Panc1 (cell line): ENCODE results near the gene MYO18A. TPM values are rescaled to one million over a fixed set of nuclear protein-coding genes. Genes with fewer than 3 reads are reported as not detected.

Experiments used
- ATAC-seq: fragments of 200-7000 bp; cut with Tn5 transposase; 2 replicates; pipeline ENCODE4 v1.9.1; 2020; ENCODE audit warnings: mild to moderate bottlenecking, moderate library complexity
- BruUV-seq: library from RNA; stranded (reverse); fragments of 400-500 nt; replicated peaks from 2 replicates; lab custom pipeline; 2021; lab: Mats Ljungman, UMichigan
- CTCF ChIA-PET: fragments of 300-600 bp; sonication (Branson Sonifier 250); formaldehyde crosslinking; loops from one replicate; lab custom pipeline; 2022; ENCODE audit warnings: antibody characterized with exemption; lab: Charles Lee
- POLR2A ChIA-PET: fragments of 300-600 bp; sonication (Branson Sonifier 250); formaldehyde crosslinking; loops from one replicate; lab custom pipeline; 2022; ENCODE audit warnings: antibody characterized with exemption; lab: Charles Lee
- DNase-seq: peaks from one replicate; pipeline ENCODE4 v3.0.0-alpha.2; 2010; ENCODE audit warnings: low read depth, low spot score
- H3K27ac ChIP-seq: 2 replicates; pipeline ENCODE4 v1.5.1; 2011; ENCODE audit warnings: mild to moderate bottlenecking, low read length, inconsistent platforms
- H3K27me3 ChIP-seq: fragments of 200-500 bp; sonication (Bioruptor generic); 2 replicates; pipeline ENCODE4 v1.6.0; 2014; ENCODE audit warnings: low read length, inconsistent platforms; ENCODE audit not compliant: control insufficient read depth, insufficient read depth
- H3K36me3 ChIP-seq: fragments of 200-500 bp; sonication (Bioruptor generic); 2 replicates; pipeline ENCODE4 v1.5.1; 2014; ENCODE audit warnings: inconsistent platforms, mild to moderate bottlenecking, low read length, moderate library complexity; ENCODE audit not compliant: control insufficient read depth, insufficient read depth
- H3K4me1 ChIP-seq: 2 replicates; pipeline ENCODE4 v1.5.1; 2011; ENCODE audit warnings: inconsistent platforms, mild to moderate bottlenecking, low read length, moderate library complexity; ENCODE audit not compliant: control insufficient read depth, insufficient read depth
- H3K4me3 ChIP-seq, 2 experiments: 2 replicates each; pipeline ENCODE4 v1.5.1; 2011 to 2012; ENCODE audit warnings: low read depth in 2 of 2, low read length in 2 of 2, mild to moderate bottlenecking in 2 of 2, inconsistent platforms in 1 of 2, moderate library complexity in 1 of 2
- H3K9me3 ChIP-seq: fragments of 200-500 bp; sonication (Bioruptor generic); 2 replicates; pipeline ENCODE4 v1.5.1; 2014; ENCODE audit warnings: low read depth, mild to moderate bottlenecking, inconsistent platforms, low read length, moderate library complexity; ENCODE audit not compliant: control insufficient read depth, insufficient read depth
- CTCF ChIP-seq: fragments of 450-650 bp; IDR thresholded peaks from 2 replicates; pipeline ENCODE4 v1.5.1; 2017; ENCODE audit warnings: mild to moderate bottlenecking
- POLR2AphosphoS5 ChIP-seq: IDR thresholded peaks from 2 replicates; pipeline ENCODE4 v1.6.1; 2012; ENCODE audit warnings: mild to moderate bottlenecking, low read depth, low read length, moderate library complexity
- SIN3A ChIP-seq: IDR thresholded peaks from 2 replicates; pipeline ENCODE4 v1.6.1; 2012; ENCODE audit warnings: low read depth, mild to moderate bottlenecking, low read length, moderate library complexity, borderline replicate concordance; ENCODE audit not compliant: insufficient read depth
- TCF7L2 ChIP-seq: IDR thresholded peaks from 2 replicates; pipeline ENCODE4 v1.6.1; 2011; ENCODE audit warnings: mild to moderate bottlenecking, low read depth, low read length, inconsistent platforms
- in situ Hi-C: cut with HindIII; loops from 2 replicates; pipeline ENCODE4 v1.10.0; 2016; ENCODE audit warnings: low sequenced_read_pairs, low pct_unique_long_range_greater_than_20kb
- intact Hi-C: fragments of 100-400 bp; cut with micrococcal nuclease; formaldehyde crosslinking; loops from one replicate; pipeline ENCODE4 v1.10.0; 2022; ENCODE audit not compliant: unreplicated experiment
- total RNA-seq: library from RNA; stranded (reverse); gene quantifications from one replicate; pipeline ENCODE4 v1.2.1, GENCODE V29; 2021; ENCODE audit not compliant: unreplicated experiment
- TF ChIP-seq, protein P1 (sequence below), 2 experiments: IDR thresholded peaks; 2 replicates each; pipeline ENCODE4 v1.6.1; 2011 to 2012; ENCODE audit warnings: low read depth in 2 of 2, control low read depth in 1 of 2, low read length in 1 of 2, mild to moderate bottlenecking in 1 of 2, moderate library complexity in 1 of 2; ENCODE audit not compliant: insufficient read depth in 1 of 2

Gene MYO18A
- total RNA-seq, 1 experiment from 2014 or later: 108 TPM

- Histone ChIP-seq H3K4me3 (no peak overlapping the region), H3K27me3 (no peaks in the 10 kb centered on the region), H3K27ac (no peak overlapping the region), H3K4me1 (peaks cover 41% of the 10 kb centered on the region), H3K9me3 (no peaks in the 10 kb centered on the region), H3K36me3 (no peaks in the 10 kb centered on the region)
- TF ChIP-seq, protein P1, sequence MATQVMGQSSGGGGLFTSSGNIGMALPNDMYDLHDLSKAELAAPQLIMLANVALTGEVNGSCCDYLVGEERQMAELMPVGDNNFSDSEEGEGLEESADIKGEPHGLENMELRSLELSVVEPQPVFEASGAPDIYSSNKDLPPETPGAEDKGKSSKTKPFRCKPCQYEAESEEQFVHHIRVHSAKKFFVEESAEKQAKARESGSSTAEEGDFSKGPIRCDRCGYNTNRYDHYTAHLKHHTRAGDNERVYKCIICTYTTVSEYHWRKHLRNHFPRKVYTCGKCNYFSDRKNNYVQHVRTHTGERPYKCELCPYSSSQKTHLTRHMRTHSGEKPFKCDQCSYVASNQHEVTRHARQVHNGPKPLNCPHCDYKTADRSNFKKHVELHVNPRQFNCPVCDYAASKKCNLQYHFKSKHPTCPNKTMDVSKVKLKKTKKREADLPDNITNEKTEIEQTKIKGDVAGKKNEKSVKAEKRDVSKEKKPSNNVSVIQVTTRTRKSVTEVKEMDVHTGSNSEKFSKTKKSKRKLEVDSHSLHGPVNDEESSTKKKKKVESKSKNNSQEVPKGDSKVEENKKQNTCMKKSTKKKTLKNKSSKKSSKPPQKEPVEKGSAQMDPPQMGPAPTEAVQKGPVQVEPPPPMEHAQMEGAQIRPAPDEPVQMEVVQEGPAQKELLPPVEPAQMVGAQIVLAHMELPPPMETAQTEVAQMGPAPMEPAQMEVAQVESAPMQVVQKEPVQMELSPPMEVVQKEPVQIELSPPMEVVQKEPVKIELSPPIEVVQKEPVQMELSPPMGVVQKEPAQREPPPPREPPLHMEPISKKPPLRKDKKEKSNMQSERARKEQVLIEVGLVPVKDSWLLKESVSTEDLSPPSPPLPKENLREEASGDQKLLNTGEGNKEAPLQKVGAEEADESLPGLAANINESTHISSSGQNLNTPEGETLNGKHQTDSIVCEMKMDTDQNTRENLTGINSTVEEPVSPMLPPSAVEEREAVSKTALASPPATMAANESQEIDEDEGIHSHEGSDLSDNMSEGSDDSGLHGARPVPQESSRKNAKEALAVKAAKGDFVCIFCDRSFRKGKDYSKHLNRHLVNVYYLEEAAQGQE (IDR thresholded peaks at IDR 0.05; ENCODE audit: insufficient read depth in 1 of 2, low read depth in 2 of 2, low read length in 1 of 2): no peak
- TF ChIP-seq POLR2AphosphoS5: no peak
- no peak for TF ChIP-seq CTCF
- no peak for TF ChIP-seq TCF7L2
- TF ChIP-seq SIN3A: no peak
- no TSS peak for BruUV-seq
- ChIA-PET CTCF (interaction anchor here (0.6 kb wide), 1 partner anchor 158 kb away, joined by 9 read pairs; no protein-coding TSS in a partner anchor), POLR2A (no interaction called here)
- intact Hi-C loops: no loop called here
- in situ Hi-C loops: no loop called here
- no peak for DNase-seq
- ATAC-seq: no peak
Measured at GRCh38 chr17:29141514-29141876, 38.7 kb downstream of the MYO18A start.

DNA sequence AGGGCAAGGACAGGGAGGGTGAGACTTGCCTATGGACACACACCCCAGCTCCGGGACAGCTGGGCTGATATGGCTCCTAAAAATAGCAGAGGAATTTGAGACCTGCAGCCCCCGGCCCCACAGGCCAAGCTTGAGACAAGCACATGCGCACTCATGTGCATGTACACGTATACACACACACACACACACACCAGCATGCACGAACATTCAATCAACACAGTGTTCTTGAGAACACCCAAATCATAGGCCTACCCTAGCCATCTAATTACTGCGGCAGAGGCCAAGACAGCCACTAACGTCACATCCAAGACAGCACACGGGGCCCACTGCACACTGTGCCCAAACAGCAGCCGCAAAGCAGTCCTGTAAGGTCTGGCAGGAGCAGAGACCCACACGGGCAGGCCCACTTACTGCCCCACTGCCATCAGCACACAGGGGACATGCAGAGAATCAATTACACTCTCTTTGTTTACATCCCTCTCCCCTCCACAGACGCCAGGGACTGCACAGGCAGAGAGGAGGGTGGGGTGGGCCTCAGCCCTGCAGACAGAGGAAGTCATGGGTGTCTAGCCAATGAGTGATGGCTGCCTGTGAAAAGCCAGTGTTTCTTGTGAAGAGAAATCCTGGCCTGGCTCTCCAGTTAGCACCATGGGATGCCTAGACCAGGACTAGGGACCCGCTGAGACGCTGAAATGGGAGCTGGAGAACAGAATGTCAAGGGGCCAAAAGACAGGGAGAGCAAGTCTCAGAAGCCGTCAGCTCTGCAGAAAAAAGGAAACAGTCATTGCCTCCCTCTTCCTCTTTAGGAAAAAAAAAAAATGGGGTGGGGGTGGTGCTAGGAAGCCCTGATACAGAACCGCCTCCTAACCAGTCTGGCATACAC lies 39.3 kb downstream of the MYO18A start:
- TF ChIP-seq, protein P1 (IDR thresholded peaks at IDR 0.05; ENCODE audit: insufficient read depth in 1 of 2, low read depth in 2 of 2, low read length in 1 of 2): no peak
- TF ChIP-seq CTCF (no peak), TCF7L2 (no peak), POLR2AphosphoS5 (no peak), SIN3A (no peak)
- Histone ChIP-seq H3K9me3 (no peaks in the 10 kb centered on the region), H3K36me3 (no peaks in the 10 kb centered on the region), H3K27ac (no peak overlapping the region), H3K4me1 (peaks cover 35% of the 10 kb centered on the region), H3K27me3 (no peaks in the 10 kb centered on the region), H3K4me3 (no peak overlapping the region)
- ATAC-seq: no peak
- intact Hi-C loops (no loop called here), in situ Hi-C loops (no loop called here)
- BruUV-seq: no TSS peak
- ChIA-PET CTCF (interaction anchor here (0.6 to 1.1 kb wide), 4 partner anchors 16 to 236 kb away, joined by 5 to 9 read pairs (median 6); no protein-coding TSS in a partner anchor), POLR2A (interaction anchor here (0.6 kb wide), 1 partner anchor 35 kb away, joined by 5 read pairs; no protein-coding TSS in a partner anchor)
- no peak for DNase-seq
